ENCODE results near the gene KRI1.

The KRI1 gene

GRCh38 chr19:10565567-10566407 lies at the start of gene KRI1:
KRI1 (minus strand) TSS chr19:10566010; CDS start chr19:10565999, 11 bp downstream.
- no peak for TF ChIP-seq CTCF (IDR thresholded peaks at IDR 0.05)

GRCh38 chr19:10612499-10613119 lies 46.8 kb upstream of the KRI1 start:
- TF ChIP-seq CTCF (IDR thresholded peaks at IDR 0.05): no peak

GRCh38 chr19:10611907-10612306 lies 46.1 kb upstream of the KRI1 start:
- TF ChIP-seq CTCF (IDR thresholded peaks at IDR 0.05): no peak

- no peak for TF ChIP-seq CTCF (IDR thresholded peaks at IDR 0.05)
Observed at GRCh38 chr19:10604460-10604980, 38.7 kb upstream of the KRI1 start.

GRCh38 chr19:10603873-10604459 lies 38.2 kb upstream of the KRI1 start:
- no peak for TF ChIP-seq CTCF (IDR thresholded peaks at IDR 0.05)

GRCh38 chr19:10603084-10603872 lies 37.5 kb upstream of the KRI1 start:
- TF ChIP-seq CTCF (IDR thresholded peaks at IDR 0.05): no peak
